SH-SY5Y (cell line): ENCODE results near the gene ANO4.

ENCODE experiments used
- GATA2 ChIP-seq: IDR thresholded peaks from 2 replicates; pipeline ENCODE4 v1.6.1; 2011; ENCODE audit warnings: mild to moderate bottlenecking, low read depth, low read length
- GATA3 ChIP-seq: IDR thresholded peaks from 2 replicates; pipeline ENCODE4 v1.6.1; 2011; ENCODE audit warnings: low read depth, mild to moderate bottlenecking, low read length, moderate library complexity

GRCh38 chr12:101076921-101077320, 282.3 kb downstream of the ANO4 start:
- TF ChIP-seq GATA2: no peak
- TF ChIP-seq GATA3: no peak
